Panc1 (cell line): Measurements from ENCODE around the gene TBC1D22A. TPM values are rescaled to one million over a fixed set of nuclear protein-coding genes. Genes with fewer than 3 reads are reported as not detected.

Source experiments
- ATAC-seq: fragments of 200-7000 bp; cut with Tn5 transposase; 2 replicates; pipeline ENCODE4 v1.9.1; 2020; ENCODE audit warnings: mild to moderate bottlenecking, moderate library complexity
- BruUV-seq: library from RNA; stranded (reverse); fragments of 400-500 nt; replicated peaks from 2 replicates; lab custom pipeline; 2021; lab: Mats Ljungman, UMichigan
- CTCF ChIA-PET: fragments of 300-600 bp; sonication (Branson Sonifier 250); formaldehyde crosslinking; loops from one replicate; lab custom pipeline; 2022; ENCODE audit warnings: antibody characterized with exemption; lab: Charles Lee
- POLR2A ChIA-PET: fragments of 300-600 bp; sonication (Branson Sonifier 250); formaldehyde crosslinking; loops from one replicate; lab custom pipeline; 2022; ENCODE audit warnings: antibody characterized with exemption; lab: Charles Lee
- DNase-seq: peaks from one replicate; pipeline ENCODE4 v3.0.0-alpha.2; 2010; ENCODE audit warnings: low read depth, low spot score
- H3K27ac ChIP-seq: 2 replicates; pipeline ENCODE4 v1.5.1; 2011; ENCODE audit warnings: mild to moderate bottlenecking, low read length, inconsistent platforms
- H3K27me3 ChIP-seq: fragments of 200-500 bp; sonication (Bioruptor generic); 2 replicates; pipeline ENCODE4 v1.6.0; 2014; ENCODE audit warnings: low read length, inconsistent platforms; ENCODE audit not compliant: control insufficient read depth, insufficient read depth
- H3K36me3 ChIP-seq: fragments of 200-500 bp; sonication (Bioruptor generic); 2 replicates; pipeline ENCODE4 v1.5.1; 2014; ENCODE audit warnings: inconsistent platforms, mild to moderate bottlenecking, low read length, moderate library complexity; ENCODE audit not compliant: control insufficient read depth, insufficient read depth
- H3K4me1 ChIP-seq: 2 replicates; pipeline ENCODE4 v1.5.1; 2011; ENCODE audit warnings: inconsistent platforms, mild to moderate bottlenecking, low read length, moderate library complexity; ENCODE audit not compliant: control insufficient read depth, insufficient read depth
- H3K4me3 ChIP-seq, 2 experiments: 2 replicates each; pipeline ENCODE4 v1.5.1; 2011 to 2012; ENCODE audit warnings: low read depth in 2 of 2, low read length in 2 of 2, mild to moderate bottlenecking in 2 of 2, inconsistent platforms in 1 of 2, moderate library complexity in 1 of 2
- H3K9me3 ChIP-seq: fragments of 200-500 bp; sonication (Bioruptor generic); 2 replicates; pipeline ENCODE4 v1.5.1; 2014; ENCODE audit warnings: low read depth, mild to moderate bottlenecking, inconsistent platforms, low read length, moderate library complexity; ENCODE audit not compliant: control insufficient read depth, insufficient read depth
- CTCF ChIP-seq: fragments of 450-650 bp; IDR thresholded peaks from 2 replicates; pipeline ENCODE4 v1.5.1; 2017; ENCODE audit warnings: mild to moderate bottlenecking
- POLR2AphosphoS5 ChIP-seq: IDR thresholded peaks from 2 replicates; pipeline ENCODE4 v1.6.1; 2012; ENCODE audit warnings: mild to moderate bottlenecking, low read depth, low read length, moderate library complexity
- REST ChIP-seq, 2 experiments: IDR thresholded peaks; 2 replicates each; pipeline ENCODE4 v1.6.1; 2011 to 2012; ENCODE audit warnings: low read depth in 2 of 2, control low read depth in 1 of 2, low read length in 1 of 2, mild to moderate bottlenecking in 1 of 2, moderate library complexity in 1 of 2; ENCODE audit not compliant: insufficient read depth in 1 of 2
- SIN3A ChIP-seq: IDR thresholded peaks from 2 replicates; pipeline ENCODE4 v1.6.1; 2012; ENCODE audit warnings: low read depth, mild to moderate bottlenecking, low read length, moderate library complexity, borderline replicate concordance; ENCODE audit not compliant: insufficient read depth
- TCF7L2 ChIP-seq: IDR thresholded peaks from 2 replicates; pipeline ENCODE4 v1.6.1; 2011; ENCODE audit warnings: mild to moderate bottlenecking, low read depth, low read length, inconsistent platforms
- in situ Hi-C: cut with HindIII; loops from 2 replicates; pipeline ENCODE4 v1.10.0; 2016; ENCODE audit warnings: low sequenced_read_pairs, low pct_unique_long_range_greater_than_20kb
- intact Hi-C: fragments of 100-400 bp; cut with micrococcal nuclease; formaldehyde crosslinking; loops from one replicate; pipeline ENCODE4 v1.10.0; 2022; ENCODE audit not compliant: unreplicated experiment
- total RNA-seq: library from RNA; stranded (reverse); gene quantifications from one replicate; pipeline ENCODE4 v1.2.1, GENCODE V29; 2021; ENCODE audit not compliant: unreplicated experiment

Gene TBC1D22A
- total RNA-seq, 1 experiment from 2014 or later, result 28.7 TPM

- no peak overlapping the region for H3K27ac ChIP-seq
- no TSS peak for BruUV-seq
- H3K27me3 ChIP-seq, result no peaks in the 10 kb centered on the region
- DNase-seq (no peak), ATAC-seq (no peak)
- intact Hi-C loops (no loop called here), in situ Hi-C loops (no loop called here)
- no peaks in the 10 kb centered on the region for H3K4me1 ChIP-seq
- no peaks in the 10 kb centered on the region for H3K36me3 ChIP-seq
- CTCF ChIA-PET, result no interaction called here
- no peak overlapping the region for H3K4me3 ChIP-seq
- POLR2A ChIA-PET, result no interaction called here
- TF ChIP-seq POLR2AphosphoS5, result no peak
- TF ChIP-seq SIN3A, result no peak
- TF ChIP-seq REST (IDR thresholded peaks at IDR 0.05; ENCODE audit: insufficient read depth in 1 of 2, low read depth in 2 of 2, low read length in 1 of 2), result no peak
- TF ChIP-seq CTCF, result no peak
- no peak for TF ChIP-seq TCF7L2
- no peaks in the 10 kb centered on the region for H3K9me3 ChIP-seq
These were observed 102.6 kb downstream of the TBC1D22A start for GRCh38 chr22:46865052-46865434.

- no peaks in the 10 kb centered on the region for H3K27me3 ChIP-seq
- H3K27ac ChIP-seq, result no peak overlapping the region
- H3K9me3 ChIP-seq, result no peaks in the 10 kb centered on the region
- DNase-seq, result no peak
- ChIA-PET CTCF (no interaction called here), POLR2A (no interaction called here)
- in situ Hi-C loops, result no loop called here
- intact Hi-C loops, result no loop called here
- TF ChIP-seq SIN3A (no peak), TCF7L2 (no peak), POLR2AphosphoS5 (no peak), REST (IDR thresholded peaks at IDR 0.05; ENCODE audit: insufficient read depth in 1 of 2, low read depth in 2 of 2, low read length in 1 of 2) (no peak), CTCF (no peak)
- no peak for ATAC-seq
- no peaks in the 10 kb centered on the region for H3K36me3 ChIP-seq
- no peaks in the 10 kb centered on the region for H3K4me1 ChIP-seq
- BruUV-seq, result no TSS peak
- H3K4me3 ChIP-seq, result no peak overlapping the region
These were observed 103.2 kb downstream of the TBC1D22A start for GRCh38 chr22:46865642-46866041.
